T-cell (primary cell): ENCODE data around the gene CCS. TPM values are rescaled to one million over a fixed set of nuclear protein-coding genes. Genes with fewer than 3 reads are reported as not detected.

Experiments used
- total RNA-seq, 35 experiments: library from RNA in 6 of 35; stranded (reverse) in 6 of 35; fragments of 120-200 nt in 1 of 35; gene quantifications; one replicate each; pipeline versions ENCODE4 v1.2.1 to v1.2.4 and lab custom pipeline; 2013 to 2026

The CCS gene
- total RNA-seq, 5 donors from 2014 or later (not counting 1 experiment from before 2014, with no cell fraction given), result 32.3 to 69.5 (median 58.3) TPM

Other genes with a start within 250 kb of the CCS start
- 10 to 100 TPM; 42.9 to 58.8 (median 54.8) TPM for gene BRMS1, start 248.1 kb upstream of the CCS start, total RNA-seq
- 1 to 10 TPM; 4.0 to 9.2 (median 7.9) TPM for gene B4GAT1, start 245.6 kb upstream of the CCS start, total RNA-seq
- gene SLC29A2, start 221.4 kb upstream of the CCS start, total RNA-seq, result 10 to 100 TPM in 3 of 5 donors, 1 to 10 TPM in 2; 8.5 to 14.7 (median 14.4) TPM
- gene NPAS4, start 172.2 kb upstream of the CCS start, total RNA-seq, result not detected
- gene MRPL11, start 154.3 kb upstream of the CCS start, total RNA-seq, result 10 to 100 TPM; 23.5 to 29.4 (median 27.2) TPM
- 10 to 100 TPM; 12.9 to 22.0 (median 13.8) TPM for gene PELI3, start 126.3 kb upstream of the CCS start, total RNA-seq
- gene DPP3, start 112.8 kb upstream of the CCS start, total RNA-seq, result 10 to 100 TPM; 20.7 to 34.6 (median 29.5) TPM
- 10 to 100 TPM; 17.0 to 41.6 (median 34.9) TPM for gene BBS1, start 82.5 kb upstream of the CCS start, total RNA-seq
- gene ZDHHC24, start 47.1 kb upstream of the CCS start, total RNA-seq, result 10 to 100 TPM; 17.2 to 25.7 (median 23.5) TPM
- under 1 TPM; 0.18 to 0.30 (median 0.23) TPM for gene ACTN3, start 46.3 kb upstream of the CCS start, total RNA-seq
- gene CTSF, start 24.6 kb upstream of the CCS start, total RNA-seq, result 10 to 100 TPM; 18.2 to 39.3 (median 30.4) TPM
- gene CCDC87, start 122 bp upstream of the CCS start, total RNA-seq, result under 1 TPM; 0.10 to 0.65 (median 0.32) TPM
- 100 to 1,000 TPM; 176 to 382 (median 191) TPM for gene RBM14, start 23.4 kb downstream of the CCS start, total RNA-seq
- 100 to 1,000 TPM; 163 to 233 (median 181) TPM for gene RBM4, start 45.5 kb downstream of the CCS start, total RNA-seq
- 10 to 100 TPM in 4 of 5 donors, 1 to 10 TPM in 1; 9.1 to 26.2 (median 20.2) TPM for gene RBM4B, start 84.7 kb downstream of the CCS start, total RNA-seq
- gene SPTBN2, start 136.0 kb downstream of the CCS start, total RNA-seq, result 1 to 10 TPM in 1 of 5 donors, under 1 TPM in 3, not detected in 1; 0.13 to 1.1 (median 0.60) TPM